HepG2 (cell line): ENCODE data around the gene TNKS1BP1. TPM values are rescaled to one million over a fixed set of nuclear protein-coding genes. Genes with fewer than 3 reads are reported as not detected.

Experiments
- ATAC-seq: fragments of 200-7000 bp; cut with Tn5 transposase; 3 replicates; pipeline ENCODE4 v1.9.1; 2020; ENCODE audit warnings: mild to moderate bottlenecking, moderate library complexity
- BruUV-seq: library from RNA; stranded (reverse); fragments of 400-500 nt; replicated peaks from 2 replicates; lab custom pipeline; 2021; lab: Mats Ljungman, UMichigan
- CTCF ChIA-PET: fragments of 300-600 bp; formaldehyde crosslinking; extraction: SDS; loops from one replicate; lab custom pipeline; 2021; ENCODE audit warnings: low total read pairs, inconsistent platforms, low intra/inter-chr PET ratio; lab: Yijun Ruan, JAX
- POLR2A ChIA-PET: fragments of 350-600 bp; sonication (Branson Sonifier 250); formaldehyde crosslinking; loops from one replicate; lab custom pipeline; 2020; ENCODE audit warnings: antibody characterized with exemption, inconsistent platforms; lab: Yijun Ruan, JAX
- DNase-seq: peaks from one replicate; pipeline ENCODE4 v3.0.0-alpha.2; 2015; ENCODE audit warnings: low spot score
- FAIRE-seq: peaks from 3 replicates; lab custom pipeline; 2011; peaks lifted over from hg19 to GRCh38; lab: Jason Lieb, UNC
- H2AFZ ChIP-seq: one replicate; pipeline ENCODE4 v1.6.1; 2011; ENCODE audit warnings: low read length, inconsistent platforms
- H3K27ac ChIP-seq: fragments of 300-600 bp; 3 replicates; pipeline ENCODE4 v1.8.0; 2011; ENCODE audit warnings: mixed run types, mild to moderate bottlenecking, mixed read lengths, low read length, inconsistent platforms; ENCODE audit not compliant: insufficient read depth; ENCODE audit errors: extremely low read length
- H3K27me3 ChIP-seq, 2 experiments: fragments of 200-600 bp in 1 of 2; 2 replicates in 1 of 2; 3 replicates in 1 of 2; pipeline versions ENCODE4 v1.6.0 to v1.8.0; 2011; ENCODE audit warnings: low read length in 2 of 2, mild to moderate bottlenecking in 2 of 2, moderate library complexity in 2 of 2, inconsistent platforms in 1 of 2; ENCODE audit not compliant: insufficient read depth in 2 of 2, control insufficient read depth in 1 of 2
- H3K36me3 ChIP-seq, 2 experiments: fragments of 200-600 bp in 1 of 2; replicated peaks in 1 of 2; 2 replicates in 1 of 2; 3 replicates in 1 of 2; pipeline versions ENCODE4 v1.5.1 to v1.8.0; 2011; ENCODE audit warnings: low read length in 2 of 2, inconsistent platforms in 1 of 2; ENCODE audit not compliant: insufficient read depth in 2 of 2, control insufficient read depth in 1 of 2
- H3K4me1 ChIP-seq: 2 replicates; pipeline ENCODE4 v1.5.1; 2012; ENCODE audit warnings: low read length, inconsistent platforms; ENCODE audit not compliant: insufficient read depth
- H3K4me2 ChIP-seq: 2 replicates; pipeline ENCODE4 v1.6.0; 2011; ENCODE audit warnings: low read depth, low read length, inconsistent platforms
- H3K4me3 ChIP-seq, 3 experiments: fragments of 200-600 bp in 1 of 3; sonication (generic), shearing (Covaris generic) in 1 of 3; replicated peaks in 1 of 3; 2 replicates each; pipeline ENCODE4 v1.5.1; 2011 to 2016; ENCODE audit warnings: low read length in 3 of 3, inconsistent platforms in 2 of 3, low read depth in 2 of 3, mild to moderate bottlenecking in 2 of 3, control low read depth in 1 of 3, mixed read lengths in 1 of 3; ENCODE audit not compliant: insufficient read depth in 1 of 3
- H3K79me2 ChIP-seq: one replicate; pipeline ENCODE4 v1.6.1; 2011; ENCODE audit warnings: low read length, inconsistent platforms; ENCODE audit not compliant: insufficient read depth
- H3K9ac ChIP-seq: 2 replicates; pipeline ENCODE4 v1.6.0; 2011; ENCODE audit warnings: mild to moderate bottlenecking, low read depth, low read length, inconsistent platforms; ENCODE audit not compliant: insufficient read depth
- H3K9me3 ChIP-seq: 2 replicates; pipeline ENCODE4 v1.5.1; 2012; ENCODE audit warnings: mild to moderate bottlenecking, low read length
- H4K20me1 ChIP-seq: 2 replicates; pipeline ENCODE4 v1.6.0; 2011; ENCODE audit warnings: inconsistent platforms, mild to moderate bottlenecking, low read length, moderate library complexity; ENCODE audit not compliant: insufficient read depth
- ATAD3A ChIP-seq: sonication (generic); formaldehyde crosslinking; IDR thresholded peaks from 2 replicates; pipeline ENCODE4 v1.4.0; 2020; ENCODE audit warnings: missing genetic modification reagents
- MAFG ChIP-seq: sonication (generic); formaldehyde crosslinking; IDR thresholded peaks from 2 replicates; pipeline ENCODE4 v1.5.1; 2020; ENCODE audit warnings: mild to moderate bottlenecking, missing genetic modification reagents
- MAX ChIP-seq: IDR thresholded peaks from 2 replicates; pipeline ENCODE4 v1.6.1; 2012; ENCODE audit warnings: inconsistent platforms
- MXD3 ChIP-seq: IDR thresholded peaks from 2 replicates; pipeline ENCODE4 v1.6.1; 2016; ENCODE audit warnings: mild to moderate bottlenecking, missing biosample characterization, missing genetic modification reagents
- MYC ChIP-seq: sonication (generic); formaldehyde crosslinking; IDR thresholded peaks from 2 replicates; pipeline ENCODE4 v1.9.0; 2021; ENCODE audit warnings: missing genetic modification reagents, borderline replicate concordance
- PATZ1 ChIP-seq: sonication (generic); formaldehyde crosslinking; IDR thresholded peaks from 2 replicates; pipeline ENCODE4 v1.4.0; 2020; ENCODE audit warnings: missing genetic modification reagents
- PHF21A ChIP-seq: sonication (generic); formaldehyde crosslinking; IDR thresholded peaks from 2 replicates; pipeline ENCODE4 v1.5.0; 2020; ENCODE audit warnings: mild to moderate bottlenecking, missing genetic modification reagents
- PRDM4 ChIP-seq: sonication (generic); formaldehyde crosslinking; IDR thresholded peaks from 2 replicates; pipeline ENCODE4 v1.9.0; 2021; ENCODE audit warnings: missing genetic modification reagents, borderline replicate concordance
- PTBP1 ChIP-seq: fragments of 200-400 bp; formaldehyde crosslinking; IDR thresholded peaks from 2 replicates; pipeline ENCODE4 v1.6.1; 2018; ENCODE audit warnings: low read length, low read depth; ENCODE audit not compliant: poor library complexity, severe bottlenecking
- RBAK ChIP-seq: sonication (generic); formaldehyde crosslinking; IDR thresholded peaks from 2 replicates; pipeline ENCODE4 v1.5.1; 2020; ENCODE audit warnings: mild to moderate bottlenecking, missing genetic modification reagents
- TGIF2 ChIP-seq: IDR thresholded peaks from 2 replicates; pipeline ENCODE4 v1.6.1; 2016; ENCODE audit warnings: control low read depth, missing compliant biosample characterization
- U2AF2 ChIP-seq: fragments of 200-400 bp; formaldehyde crosslinking; IDR thresholded peaks from 2 replicates; pipeline ENCODE4 v1.6.1; 2017; ENCODE audit warnings: low read depth, mild to moderate bottlenecking, low read length
- ZFX ChIP-seq: sonication (generic); formaldehyde crosslinking; IDR thresholded peaks from 2 replicates; pipeline ENCODE4 v1.4.0; 2020; ENCODE audit warnings: mild to moderate bottlenecking, low read depth, missing genetic modification reagents, moderate library complexity
- ZIK1 ChIP-seq: sonication (generic); formaldehyde crosslinking; IDR thresholded peaks from 2 replicates; pipeline ENCODE4 v1.5.0; 2020; ENCODE audit warnings: mild to moderate bottlenecking, low read depth, missing genetic modification reagents, borderline replicate concordance
- ZNF350 ChIP-seq: sonication (generic); formaldehyde crosslinking; IDR thresholded peaks from 2 replicates; pipeline ENCODE4 v1.4.0; 2020; ENCODE audit warnings: mild to moderate bottlenecking, low read depth, missing genetic modification reagents, borderline replicate concordance
- ZNF576 ChIP-seq: sonication (generic); formaldehyde crosslinking; IDR thresholded peaks from 2 replicates; pipeline ENCODE4 v1.4.0; 2020; ENCODE audit warnings: mild to moderate bottlenecking, missing genetic modification reagents
- ZNF629 ChIP-seq: sonication (generic); formaldehyde crosslinking; conservative IDR thresholded peaks from 2 replicates; pipeline ENCODE4 v1.5.0; 2020; ENCODE audit warnings: missing genetic modification reagents
- ZNF781 ChIP-seq: sonication (generic); formaldehyde crosslinking; IDR thresholded peaks from 2 replicates; pipeline ENCODE4 v1.5.1; 2020; ENCODE audit warnings: borderline replicate concordance, mild to moderate bottlenecking, missing genetic modification reagents; ENCODE audit errors: not compliant biosample characterization
- WGBS: methylation state at CpG from one replicate; pipeline ENCODE4 v1.1.6; 2017; ENCODE audit warnings: low lambda C conversion rate; 5-methylcytosine and 5-hydroxymethylcytosine counted together
- in situ Hi-C: cut with HindIII; loops from 2 replicates; pipeline ENCODE4 v1.10.0; 2017; ENCODE audit warnings: low pct_unique_long_range_greater_than_20kb; ENCODE audit not compliant: extremely low pct_ligation_motif_present
- intact Hi-C: fragments of 100-400 bp; cut with micrococcal nuclease; formaldehyde crosslinking; loops from one replicate; pipeline ENCODE4 v1.10.0; 2022; ENCODE audit not compliant: unreplicated experiment
- polyA plus RNA-seq, 8 experiments: library from polyadenylated mRNA; depleted of rRNA in 3 of 8; stranded (reverse) in 7 of 8; unstranded in 1 of 8; fragments of >200 nt; fragmentation: Illumina TruSeq in 4 of 8; extraction: Trizol in 4 of 8; gene quantifications; 2 replicates each; pipeline versions ENCODE4 v1.2.1 to v1.2.3, GENCODE V29; 2011 to 2016; ENCODE audit warnings: low read depth in 4 of 8, missing spikeins in 1 of 8, mixed read lengths in 1 of 8; ENCODE audit not compliant: insufficient read depth in 1 of 8
- total RNA-seq, 5 experiments: library from RNA; depleted of rRNA; stranded (reverse); fragments of >200 nt; fragmentation: Illumina TruSeq; extraction: Trizol; gene quantifications; 2 replicates each; pipeline ENCODE4 v1.2.3, GENCODE V29; 2016; ENCODE audit warnings: low read depth in 1 of 5

The TNKS1BP1 gene
- total and polyA plus RNA-seq, 2 of the 13 experiments (the other 11 are each of a cell fraction or from before 2014, with no cell fraction given), result 13.7 to 15.0 TPM

DNA sequence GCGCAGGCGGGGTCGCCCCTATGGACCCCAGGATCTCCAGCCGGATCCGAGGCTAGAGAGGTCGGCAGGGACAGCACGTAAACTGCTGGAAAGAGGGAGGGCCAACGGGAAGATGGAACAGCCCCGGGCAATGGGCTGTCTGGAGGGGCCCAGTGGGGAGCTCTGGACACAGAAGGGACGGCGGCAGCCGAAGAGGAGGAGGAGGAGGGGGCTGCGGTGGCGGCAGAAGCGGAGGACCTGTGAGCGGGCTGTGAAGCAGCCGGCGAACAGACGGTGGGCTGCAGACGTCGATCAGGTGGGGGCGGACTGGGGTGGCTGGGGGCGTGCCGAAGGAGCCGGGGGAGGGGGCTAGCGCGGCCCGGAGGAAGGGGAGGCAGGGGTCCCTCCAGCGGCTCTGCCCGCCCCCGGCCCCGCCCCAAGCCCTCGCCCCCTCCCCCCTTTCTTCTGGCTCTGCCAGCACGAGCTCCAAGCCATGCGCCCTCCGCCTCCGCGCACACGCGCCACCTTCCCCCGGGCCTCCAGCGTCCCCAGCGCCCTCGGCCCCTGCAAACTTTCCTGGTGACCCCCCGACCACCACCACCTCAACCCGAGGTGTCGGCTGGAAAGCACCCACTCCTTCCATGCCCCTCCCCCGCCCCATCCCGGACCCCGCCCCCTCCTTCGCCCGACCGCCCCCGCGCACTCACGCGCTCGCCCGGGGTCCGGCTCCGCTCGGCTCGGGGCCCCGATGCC lies 432 bp downstream of the TNKS1BP1 start:
- FAIRE-seq, result no peak
- Histone ChIP-seq H3K36me3 (peaks cover 18 to 41% of the 10 kb centered on the region in 2 experiments), H3K4me1 (peaks cover 51% of the 10 kb centered on the region), H2AFZ (no peak overlapping the region), H3K4me2 (peak overlapping the region; percentile 86), H3K4me3 (peak overlapping the region; percentile 71 to 88 (median 76)), H3K9me3 (no peaks in the 10 kb centered on the region), H4K20me1 (peaks cover 17% of the 10 kb centered on the region; the same call in 1 of the 2 replicates), H3K9ac (peak overlapping the region; percentile 66), H3K27ac (peak overlapping the region; percentile 53), H3K79me2 (peaks cover 12% of the 10 kb centered on the region), H3K27me3 (no peaks in the 10 kb centered on the region; a peak in 1 of 5 replicates)
- no peak for DNase-seq
- ChIA-PET CTCF (no interaction called here), POLR2A (interaction anchor here (0.6 to 3.7 kb wide), 9 partner anchors 9 to 181 kb away, joined by 3 to 65 read pairs (median 5); partner anchors contain the start of gene SSRP1)
- in situ Hi-C loops, result no loop called here
- WGBS, result under 1% methylated on average over 21 of the region's 64 CpGs
- peak; percentile 29 for ATAC-seq
- intact Hi-C loops, result no loop called here
- no TSS peak for BruUV-seq
- TF ChIP-seq ZNF576 (CRISPR knock-in tag) (no peak), ZNF781 (no peak), PTBP1 (no peak), ZFX (no peak), PRDM4 (CRISPR knock-in tag) (no peak), MXD3 (no peak), RBAK (CRISPR knock-in tag) (no peak), MAFG (CRISPR knock-in tag) (no peak), ZNF629 (CRISPR knock-in tag) (0 out of 2 replicates have a peak, but pooled peaks have one; percentile 30), PHF21A (CRISPR knock-in tag) (no peak), ZIK1 (CRISPR knock-in tag) (no peak), MAX (0 out of 2 replicates have a peak, but pooled peaks have one; percentile 35), U2AF2 (no peak), TGIF2 (CRISPR knock-in tag) (no peak), ATAD3A (CRISPR knock-in tag) (no peak), MYC (peak; percentile 52; the same call in 1 of the 2 replicates), ZNF350 (CRISPR knock-in tag) (no peak), PATZ1 (CRISPR knock-in tag) (peak; percentile 50; the same call in 1 of the 2 replicates)
